Glomerular endothelial cell (primary cell): ENCODE measurements around the gene NEURL1. TPM values are rescaled to one million over a fixed set of nuclear protein-coding genes. Genes with fewer than 3 reads are reported as not detected.

Experiments
- DNase-seq: peaks from one replicate; pipeline ENCODE4 v3.0.0-alpha.2; 2011; ENCODE audit warnings: low read depth, low spot score; ENCODE audit errors: extremely low read depth
- total RNA-seq: library from RNA; depleted of rRNA; stranded (reverse); fragments of >200 nt; gene quantifications from 2 replicates; pipeline ENCODE4 v1.2.3, GENCODE V29; 2015

Gene NEURL1
- total RNA-seq, 1 donor from 2014 or later, result 0.47 TPM

DNA sequence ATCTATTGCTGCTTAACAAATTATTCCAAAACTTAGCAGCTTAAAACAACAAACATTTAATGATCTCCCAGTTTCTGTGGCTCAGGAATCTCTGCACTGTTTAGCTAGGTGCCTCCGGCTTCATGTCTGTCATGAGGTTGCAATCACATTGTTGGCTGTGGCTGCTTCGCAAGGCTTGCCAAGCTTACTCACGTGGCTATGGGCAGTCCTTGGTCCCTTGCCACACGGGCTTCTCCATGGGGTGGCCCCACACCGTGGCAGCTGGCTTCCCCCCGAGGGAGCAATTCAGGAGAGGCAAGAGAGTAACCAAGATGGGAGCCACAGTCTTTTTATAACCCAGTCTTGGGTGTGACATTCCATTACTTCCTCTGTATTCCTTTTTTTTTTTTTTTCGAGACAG, 67.4 kb downstream of the NEURL1 start:
- DNase-seq, result no peak

DNA sequence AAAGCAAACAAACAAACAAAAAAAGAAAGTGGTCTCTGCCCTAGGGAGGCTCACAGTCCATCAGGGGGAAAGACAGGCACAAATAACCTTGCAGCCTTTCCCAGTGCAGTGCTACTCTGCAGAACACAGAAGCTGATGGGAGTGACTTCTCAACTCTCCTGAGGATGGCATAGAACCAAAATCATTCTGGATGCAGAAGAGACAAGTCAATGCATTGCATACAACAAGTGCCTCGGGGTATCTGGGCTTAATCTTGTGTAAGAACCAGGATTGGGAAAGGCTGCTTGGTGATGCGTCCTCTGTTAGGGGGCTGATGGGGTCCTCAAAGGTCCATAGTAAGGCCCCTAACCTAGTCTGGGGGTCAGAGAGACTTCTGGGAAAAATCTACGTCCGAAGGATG, 68.9 kb downstream of the NEURL1 start:
- no peak for DNase-seq

DNA sequence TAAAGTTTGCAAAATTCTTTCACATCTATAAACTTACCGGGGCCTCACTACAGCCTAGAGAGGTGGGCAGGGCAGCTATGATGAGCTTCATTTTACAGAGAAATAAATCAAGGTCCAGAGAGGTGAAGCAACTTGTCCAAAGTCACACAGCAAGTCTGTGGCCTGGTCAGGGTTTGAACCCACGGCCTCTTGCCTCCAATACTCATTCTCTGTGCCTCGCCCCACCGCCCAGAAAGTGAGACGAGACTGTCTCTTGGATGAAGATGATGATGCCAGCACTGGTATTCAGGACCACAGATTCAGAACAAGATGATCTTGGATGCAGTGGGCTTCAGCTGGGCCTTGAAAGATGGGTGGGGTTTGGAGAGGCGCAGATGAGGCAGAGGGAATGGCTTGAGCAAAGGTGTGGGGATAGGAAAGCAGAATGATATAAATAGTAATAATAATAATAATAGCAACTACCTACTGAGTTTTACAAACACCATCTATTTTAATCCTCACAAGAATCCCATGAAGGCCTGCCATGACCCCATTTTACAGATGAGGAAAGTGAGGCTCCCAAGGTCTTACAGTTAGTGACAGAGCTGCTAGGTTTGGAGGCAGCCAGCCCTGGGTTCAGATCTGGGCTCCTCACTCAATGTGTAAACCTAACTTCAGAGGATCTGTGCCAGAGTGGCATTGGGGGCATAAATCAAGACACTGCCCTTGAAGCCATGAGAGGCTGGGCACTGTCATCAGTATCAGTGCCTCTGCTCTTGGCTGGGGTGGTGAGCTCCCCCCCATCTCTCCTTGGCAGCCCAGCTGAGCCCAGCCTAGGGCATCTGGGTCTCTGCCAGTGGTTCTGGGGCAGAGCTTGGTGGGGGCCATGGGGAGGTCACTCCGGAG, 70.0 kb downstream of the NEURL1 start:
- DNase-seq, result no peak

DNA sequence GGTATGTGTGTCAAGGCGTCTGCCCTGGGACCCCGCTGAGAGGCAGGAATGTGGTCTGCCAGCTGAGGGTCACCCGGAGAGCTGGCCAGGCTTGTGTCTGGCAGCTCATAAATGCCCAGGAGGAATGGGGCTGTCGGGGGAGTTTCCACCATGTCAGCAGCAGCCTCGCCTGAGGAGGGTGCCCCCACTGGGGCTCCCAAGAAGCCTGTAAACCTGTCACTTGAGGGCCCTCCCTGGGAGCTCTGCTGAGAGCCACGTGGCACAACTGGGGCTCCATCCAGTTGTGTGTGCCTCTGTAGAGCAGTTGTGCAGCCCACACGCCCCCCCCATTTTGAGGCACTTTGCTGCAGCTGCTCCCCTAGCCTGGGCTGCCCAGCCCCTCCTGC, 70.6 kb downstream of the NEURL1 start:
- no peak for DNase-seq

DNA sequence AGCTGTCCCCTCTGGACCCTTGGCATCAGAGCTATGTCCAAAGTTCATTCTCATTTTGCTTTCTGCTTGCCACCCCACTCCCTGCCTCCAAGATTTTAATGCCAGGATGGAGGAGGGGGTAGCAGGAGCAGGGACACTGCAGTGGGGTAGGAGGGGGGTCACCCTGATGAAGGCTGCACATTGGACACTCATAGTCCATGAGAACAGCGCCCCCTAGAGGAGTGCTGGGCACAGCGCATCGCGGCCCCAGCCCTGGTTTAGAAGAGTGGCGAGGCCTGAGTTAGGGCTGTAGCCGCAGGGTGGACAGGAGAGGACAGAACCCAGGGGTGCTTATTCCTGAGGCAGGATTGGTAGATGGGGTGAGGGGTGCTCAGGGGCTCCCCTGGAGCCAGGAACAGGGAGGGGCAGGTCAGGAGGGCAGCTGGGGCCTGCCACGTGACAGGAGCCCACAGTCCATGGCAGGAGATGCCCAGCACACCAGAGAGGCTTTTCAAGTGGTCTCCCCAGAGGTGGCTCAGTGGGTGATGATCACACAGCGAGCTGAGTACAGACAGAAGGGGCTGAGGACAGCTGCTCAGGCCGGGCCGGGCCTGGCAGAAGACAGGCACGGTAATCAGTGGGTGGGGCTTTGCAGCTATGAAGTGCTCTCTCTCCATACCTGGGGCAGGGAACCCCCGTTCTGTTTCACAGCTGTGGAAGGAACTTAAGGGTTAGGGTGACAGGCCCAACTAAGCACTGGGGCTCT, 71.4 kb downstream of the NEURL1 start:
- DNase-seq, result no peak

DNA sequence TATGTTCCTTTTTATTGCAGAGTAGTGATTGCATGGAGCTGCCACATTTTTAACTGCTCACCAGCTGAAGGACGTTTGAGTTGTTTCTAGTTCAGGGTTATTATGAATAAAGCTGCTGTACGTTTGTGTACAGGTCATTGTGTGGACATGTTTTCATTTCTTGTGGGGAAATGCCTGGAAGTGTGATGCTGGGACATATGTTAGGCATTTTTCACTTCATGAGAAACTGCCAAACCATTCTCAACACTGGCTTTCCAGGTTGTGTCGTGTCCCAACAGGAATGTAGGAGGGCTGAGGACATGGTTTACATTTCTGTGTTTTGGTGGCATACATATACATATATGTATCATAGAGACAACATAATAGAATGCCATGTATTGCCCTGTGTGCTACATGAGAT, 73.0 kb downstream of the NEURL1 start:
- DNase-seq, result no peak

DNA sequence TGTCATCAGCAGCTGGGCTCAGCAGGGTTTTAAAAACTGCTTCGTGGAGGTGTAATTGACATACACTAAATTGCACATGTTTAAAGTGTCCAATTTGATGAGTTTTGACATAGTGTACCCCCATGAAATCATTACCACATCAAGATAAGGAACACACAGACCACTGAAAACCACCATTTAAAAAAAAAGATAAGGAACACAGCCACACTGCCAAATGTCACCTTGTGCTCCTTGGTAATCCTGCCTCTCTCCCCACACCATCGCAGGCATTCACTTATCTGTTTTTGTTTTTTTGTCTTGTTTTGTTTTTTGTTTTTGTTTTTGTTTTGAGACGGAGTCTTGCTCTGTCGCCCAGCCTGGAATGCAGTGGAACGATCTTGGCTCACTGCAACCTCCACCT, 75.0 kb downstream of the NEURL1 start:
- DNase-seq, result no peak

DNA sequence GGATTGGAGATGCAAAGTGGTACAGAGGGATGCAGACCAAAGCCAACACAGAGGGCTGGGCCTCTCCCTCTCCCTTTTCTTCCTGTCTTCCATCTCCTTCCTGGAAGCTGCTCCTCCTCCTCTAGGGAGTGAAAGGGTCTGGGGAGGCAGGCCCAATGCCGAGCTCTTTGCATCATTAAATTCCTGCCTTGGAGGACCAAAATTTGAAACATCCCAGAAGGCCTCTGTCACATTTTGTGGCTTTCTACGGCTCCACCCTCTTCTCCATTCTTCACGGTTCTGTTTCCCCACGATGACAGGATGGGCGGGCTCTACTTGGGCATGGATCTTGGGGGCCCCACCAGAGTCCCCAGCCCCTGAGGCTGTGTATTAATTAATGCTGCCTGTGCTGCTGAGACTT, 76.4 kb downstream of the NEURL1 start:
- DNase-seq, result no peak

DNA sequence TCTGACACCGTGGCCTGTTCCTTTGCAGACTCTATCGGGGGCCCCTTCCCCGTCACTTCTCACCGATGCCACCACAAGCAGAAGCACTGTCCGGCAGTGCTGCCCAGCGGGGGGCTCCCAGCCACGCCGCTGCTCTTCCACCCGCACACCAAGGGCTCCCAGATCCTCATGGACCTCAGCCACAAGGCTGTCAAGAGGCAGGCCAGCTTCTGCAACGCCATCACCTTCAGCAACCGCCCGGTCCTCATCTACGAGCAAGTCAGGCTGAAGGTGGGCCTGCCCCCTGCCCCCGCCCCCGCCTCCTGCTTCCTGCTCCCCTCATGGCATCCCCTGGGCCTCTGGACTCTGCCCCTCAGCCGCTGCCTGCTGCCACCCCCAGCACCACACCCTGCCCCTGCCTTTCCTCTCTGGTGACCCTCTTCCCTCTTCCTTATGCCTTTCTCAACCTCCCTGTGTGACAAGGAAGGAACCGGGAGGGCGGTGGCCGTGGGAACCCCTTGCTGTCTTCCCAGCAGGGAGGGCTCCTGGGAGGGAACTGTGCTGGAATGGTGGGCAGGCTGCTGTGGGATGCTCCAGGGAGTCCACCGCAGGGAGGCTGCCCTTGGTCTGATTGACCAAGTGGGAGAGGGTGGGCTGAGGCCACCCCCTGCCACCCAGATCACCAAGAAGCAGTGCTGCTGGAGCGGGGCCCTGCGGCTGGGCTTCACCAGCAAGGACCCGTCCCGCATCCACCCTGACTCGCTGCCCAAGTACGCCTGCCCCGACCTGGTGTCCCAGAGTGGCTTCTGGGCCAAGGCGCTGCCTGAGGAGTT, 77.5 kb downstream of the NEURL1 start:
- no peak for DNase-seq

DNA sequence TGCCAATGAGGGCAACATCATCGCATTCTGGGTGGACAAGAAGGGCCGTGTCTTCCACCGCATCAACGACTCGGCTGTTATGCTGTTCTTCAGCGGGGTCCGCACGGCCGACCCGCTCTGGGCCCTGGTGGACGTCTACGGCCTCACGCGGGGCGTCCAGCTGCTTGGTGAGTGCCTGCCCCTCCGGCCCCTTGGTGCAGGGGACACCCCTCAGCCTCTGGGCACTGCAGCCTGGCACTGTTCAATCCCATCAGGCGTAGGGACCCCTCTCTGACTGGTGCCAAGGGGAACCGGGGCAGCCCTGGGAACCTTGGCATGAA, 78.1 kb downstream of the NEURL1 start:
- no peak for DNase-seq

DNA sequence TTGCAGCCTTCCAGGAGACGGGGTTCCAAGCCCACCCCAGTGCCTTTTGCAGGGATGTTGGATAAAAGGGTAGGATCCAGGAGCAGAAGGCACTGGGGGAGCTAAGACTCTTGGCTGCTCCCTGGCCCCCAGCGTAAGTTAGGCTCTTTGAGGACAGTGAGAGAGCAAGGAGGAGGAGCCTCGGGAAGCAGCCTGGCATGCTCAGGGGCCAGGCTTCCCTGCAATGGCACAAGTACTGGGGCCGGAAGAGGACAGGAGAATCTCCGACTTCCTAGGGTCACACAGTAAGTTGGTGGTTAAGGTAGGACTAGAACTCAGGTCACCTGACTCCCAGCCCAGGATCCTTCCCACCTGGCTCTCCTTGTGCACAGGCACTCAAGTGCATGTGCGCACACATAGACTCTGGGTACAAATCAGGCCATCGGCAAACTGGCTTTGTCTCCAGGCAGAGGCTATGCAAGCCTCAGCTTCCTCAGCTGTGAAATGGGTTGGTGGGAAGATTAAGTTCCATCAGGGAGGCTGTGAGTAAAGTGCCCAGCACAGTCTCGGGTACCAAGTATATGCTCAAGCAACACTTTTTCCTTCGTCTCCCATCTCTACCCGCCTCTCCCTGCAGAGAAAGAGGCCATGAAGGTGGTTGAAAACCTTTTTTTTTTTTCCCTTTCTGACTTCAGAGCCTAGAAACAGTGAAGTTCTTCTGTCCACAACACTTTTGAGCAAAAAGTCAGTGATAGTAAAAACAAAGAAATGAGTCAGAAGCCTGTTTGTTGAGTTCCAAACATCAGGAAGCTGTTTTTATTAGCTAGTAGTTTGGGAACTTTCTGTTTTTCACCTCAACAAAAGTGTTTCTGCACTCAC, 79.1 kb downstream of the NEURL1 start:
- DNase-seq, result no peak

DNA sequence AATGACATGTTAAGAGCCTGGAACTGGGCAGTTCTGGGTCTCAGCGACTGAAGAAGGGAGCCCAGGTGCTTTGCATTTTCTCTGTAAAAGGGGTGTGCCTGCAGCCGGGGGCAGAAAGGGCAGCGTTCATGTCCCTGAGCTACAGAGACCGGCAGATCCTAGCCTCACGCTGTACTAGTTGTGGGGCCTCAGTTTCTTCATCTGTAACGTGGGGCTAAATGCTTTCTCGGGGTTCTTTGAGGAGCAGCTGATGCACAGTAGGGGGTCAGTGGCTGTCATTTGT, 79.6 kb downstream of the NEURL1 start:
- DNase-seq, result no peak

DNA sequence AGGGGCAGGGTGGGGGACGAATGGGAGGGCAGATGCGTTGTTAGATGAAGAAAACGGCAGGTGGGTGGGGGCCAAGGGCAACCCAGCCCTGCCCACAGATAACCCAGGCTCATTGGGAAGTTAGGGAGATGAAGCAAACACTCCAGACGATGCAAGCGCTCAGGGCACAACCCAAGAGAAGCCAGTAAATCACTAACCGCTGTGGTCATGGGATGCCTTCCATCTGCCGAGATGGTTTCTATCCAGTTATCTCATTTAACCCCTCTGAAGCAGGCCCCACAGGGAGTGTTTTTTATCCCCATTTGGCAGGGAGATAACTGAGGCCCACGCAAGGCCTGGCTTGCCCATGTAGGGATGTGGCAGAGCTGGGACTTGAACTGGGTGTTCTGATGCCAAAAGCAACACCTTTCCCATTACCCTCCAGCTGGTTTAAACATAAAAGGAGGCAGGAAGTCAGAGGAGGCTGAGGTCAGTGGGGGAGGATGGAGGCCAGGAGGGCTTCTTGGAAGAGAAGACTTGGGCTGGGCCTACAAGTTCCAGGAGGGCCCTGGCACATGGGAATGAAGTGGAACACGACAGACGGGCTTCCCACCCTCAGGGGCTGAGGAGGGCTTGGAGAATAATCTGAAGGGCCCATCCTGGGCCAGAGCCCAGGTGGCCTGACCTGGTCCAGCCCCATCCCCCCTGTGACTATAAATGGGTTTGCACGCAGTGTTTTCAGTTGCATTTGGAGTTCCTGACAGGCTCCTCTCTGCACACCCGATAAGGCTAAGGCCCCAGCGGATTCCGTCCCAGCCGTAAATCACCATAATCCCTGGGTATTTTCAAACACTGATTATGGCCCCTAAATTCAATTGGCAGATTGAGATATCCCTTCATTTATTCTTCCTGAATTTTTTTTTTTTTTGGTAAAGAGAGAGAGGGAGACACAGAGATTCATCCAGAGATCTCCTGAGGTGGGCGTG, 80.9 kb downstream of the NEURL1 start:
- no peak for DNase-seq

DNA sequence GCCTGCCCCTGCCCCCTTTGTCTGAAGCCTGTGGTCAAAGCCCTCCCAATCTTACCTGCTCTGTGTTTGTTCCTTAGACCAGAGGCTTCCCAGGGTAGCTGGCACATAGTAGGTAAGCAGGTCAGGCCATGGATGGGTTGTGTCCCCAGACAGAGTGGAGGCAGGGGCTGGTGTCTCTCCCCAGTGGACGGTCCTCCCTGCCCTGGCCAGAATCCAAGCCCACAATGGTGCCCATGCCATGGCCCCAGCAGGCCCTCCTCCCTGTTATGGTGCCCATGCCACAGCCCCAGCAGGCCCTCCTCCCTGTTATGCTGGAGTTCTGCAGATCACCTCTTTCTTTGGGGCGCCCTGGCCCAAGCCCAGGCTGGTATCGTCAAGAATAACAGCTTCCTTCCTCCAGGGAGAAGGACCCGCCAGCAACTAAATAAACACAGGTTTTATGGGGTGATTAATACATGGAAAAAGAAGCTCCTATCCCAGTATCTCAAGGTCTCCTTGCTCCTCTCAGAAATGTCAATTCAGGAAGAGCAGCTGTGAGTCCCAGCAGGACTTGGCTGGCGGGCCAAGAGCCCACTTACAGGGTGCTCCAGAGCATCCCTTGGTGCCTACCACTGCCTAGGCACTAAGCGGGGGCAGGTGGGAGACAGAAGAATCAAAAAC, 82.0 kb downstream of the NEURL1 start:
- DNase-seq, result no peak

DNA sequence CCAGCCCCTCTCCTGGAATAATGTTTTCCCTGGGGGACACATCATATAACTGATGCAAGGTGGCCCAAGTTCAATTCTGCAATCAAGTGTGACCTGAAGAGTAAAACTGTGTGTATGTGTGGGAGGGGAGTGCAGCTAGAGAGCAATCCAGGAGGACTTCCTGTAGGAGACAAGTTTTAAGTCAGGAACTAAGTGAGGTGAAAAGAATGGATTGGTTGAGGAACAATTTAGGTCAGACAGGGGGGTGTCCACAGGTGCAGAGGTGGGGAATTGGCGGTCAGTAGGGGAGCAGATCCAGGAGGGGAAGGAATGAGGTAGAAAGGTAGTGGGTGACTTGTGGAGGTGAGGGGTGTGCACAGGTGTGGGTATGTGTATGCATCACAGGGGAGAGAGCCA, 82.6 kb downstream of the NEURL1 start:
- DNase-seq, result no peak

DNA sequence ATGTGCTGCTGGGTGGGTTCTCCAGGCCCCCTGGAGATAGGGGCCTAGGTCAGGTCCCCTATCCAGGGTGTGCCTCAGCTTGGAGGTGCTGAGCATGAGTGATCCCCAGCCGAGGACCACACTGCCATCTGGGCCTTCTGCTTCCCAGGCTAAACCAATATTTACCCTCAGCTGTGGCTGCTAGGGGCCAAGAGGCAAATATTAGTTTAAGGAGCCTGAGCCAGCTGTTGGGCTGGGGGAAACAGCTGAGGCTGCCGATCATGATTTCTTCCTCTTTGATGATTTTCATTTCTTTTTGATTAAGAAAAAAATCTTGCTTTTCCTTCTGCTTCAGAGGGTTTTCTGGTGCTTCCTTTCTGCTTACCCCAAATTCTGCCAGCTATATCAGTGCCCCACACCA, 83.4 kb downstream of the NEURL1 start:
- no peak for DNase-seq

DNA sequence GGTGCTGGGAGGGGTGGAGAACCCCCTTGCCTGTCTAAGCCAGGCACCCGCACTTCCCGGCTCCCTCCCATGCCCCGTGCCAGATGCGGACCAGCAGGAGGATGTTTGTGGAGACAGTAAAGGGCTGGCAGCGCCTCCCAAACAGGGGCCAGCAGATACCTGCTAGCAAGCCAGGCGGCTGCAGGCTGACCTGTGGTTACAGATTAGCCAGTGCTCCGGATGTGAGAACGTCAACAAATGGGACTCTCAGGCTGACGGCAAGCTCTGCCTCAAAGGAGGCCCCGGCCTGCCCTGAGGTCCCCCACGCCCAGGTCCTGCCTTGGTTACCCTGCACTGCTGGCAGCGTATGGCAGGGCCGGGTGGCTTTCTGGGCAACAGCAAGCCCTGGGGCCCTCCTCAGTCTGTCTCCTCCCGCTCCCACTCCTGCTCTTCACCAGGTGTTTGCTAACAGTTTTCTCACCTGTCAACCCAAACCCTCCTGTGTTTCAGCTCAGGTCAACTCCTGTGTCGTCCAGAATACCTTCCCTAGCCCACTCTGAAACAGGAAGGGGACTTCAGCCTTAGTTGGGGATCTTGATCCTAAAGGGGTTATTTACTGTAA, 85.4 kb downstream of the NEURL1 start:
- no peak for DNase-seq

DNA sequence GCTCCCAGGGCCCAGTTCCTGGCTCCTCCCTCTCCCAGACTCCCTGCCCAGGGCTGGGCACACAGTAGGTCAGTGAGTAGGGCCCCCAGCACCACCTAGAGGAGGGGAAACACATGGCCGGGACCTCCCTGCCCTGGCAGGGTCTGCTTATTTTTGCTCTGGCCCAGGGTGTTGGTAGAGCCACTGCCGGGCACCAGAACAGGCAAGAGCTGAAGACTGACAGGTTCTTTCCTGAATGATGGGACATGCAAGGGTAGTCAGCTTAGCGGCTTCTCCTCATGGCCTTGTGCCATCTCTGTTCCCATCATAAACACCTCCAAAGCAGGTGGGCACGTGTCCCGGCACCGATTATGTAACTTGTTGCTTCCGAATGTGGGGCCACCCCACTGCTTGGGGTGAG, 86.5 kb downstream of the NEURL1 start:
- DNase-seq, result no peak

DNA sequence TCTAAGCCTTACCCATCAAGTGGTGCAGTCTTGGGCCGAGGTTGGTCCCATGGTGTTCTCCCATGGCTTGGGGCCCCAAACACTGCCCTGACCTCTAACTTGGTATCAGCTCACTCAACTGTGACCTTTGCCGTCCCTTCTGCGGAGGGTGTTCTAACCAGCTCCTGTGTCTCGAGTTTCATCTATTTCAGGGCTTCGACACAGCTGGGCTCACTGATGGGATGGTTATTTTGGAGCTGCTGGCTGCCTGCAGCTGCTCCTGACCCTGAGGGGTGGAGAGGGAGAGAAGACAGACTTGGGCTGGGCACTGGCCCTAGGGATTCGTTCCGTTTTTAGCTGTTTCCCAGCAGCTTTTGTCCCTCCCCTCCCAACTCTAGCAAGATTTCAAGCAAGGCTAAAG, 86.9 kb downstream of the NEURL1 start:
- DNase-seq, result no peak
